Lung (tissue), 12 donors: Measurements from ENCODE around the gene COL17A1. TPM values are rescaled to one million over a fixed set of nuclear protein-coding genes. Genes with fewer than 3 reads are reported as not detected.

ENCODE experiments used
- ATAC-seq: fragments of 200-7000 bp; cut with Tn5 transposase; one replicate; pipeline ENCODE4 v1.9.1; 2020; ENCODE audit warnings: moderate number of reproducible peaks; ENCODE audit not compliant: insufficient read depth, low FRiP score
- DNase-seq, 3 donors: peaks; one replicate each; pipeline ENCODE4 v3.0.0-alpha.2; 2013 to 2017
- H3K27ac ChIP-seq, 2 donors: one replicate each; pipeline ENCODE4 v1.5.1; 2013; ENCODE audit warnings: mild to moderate bottlenecking in 2 of 2, moderate library complexity in 2 of 2, control low read depth in 1 of 2, inconsistent platforms in 1 of 2, low read depth in 1 of 2, low read length in 1 of 2
- H3K27me3 ChIP-seq, 3 donors: one replicate each; pipeline ENCODE4 v1.5.1; 2013; ENCODE audit warnings: low read length in 2 of 3; ENCODE audit not compliant: control insufficient read depth in 3 of 3, insufficient read depth in 3 of 3
- H3K36me3 ChIP-seq, 4 donors: one replicate each; pipeline ENCODE4 v1.5.1; 2013; ENCODE audit warnings: low read length in 4 of 4, mild to moderate bottlenecking in 1 of 4, moderate library complexity in 1 of 4; ENCODE audit not compliant: control insufficient read depth in 4 of 4, insufficient read depth in 4 of 4
- H3K4me1 ChIP-seq, 5 donors: one replicate each; pipeline ENCODE4 v1.5.1; 2013; ENCODE audit warnings: low read length in 5 of 5, mild to moderate bottlenecking in 2 of 5, moderate library complexity in 1 of 5; ENCODE audit not compliant: control insufficient read depth in 5 of 5, insufficient read depth in 5 of 5
- H3K4me3 ChIP-seq: one replicate; pipeline ENCODE4 v1.5.1; 2013; ENCODE audit warnings: mild to moderate bottlenecking, control low read depth, moderate library complexity
- H3K9ac ChIP-seq, 2 donors: one replicate each; pipeline ENCODE4 v1.5.1; 2013; ENCODE audit warnings: low read length in 2 of 2, control low read depth in 1 of 2; ENCODE audit not compliant: insufficient read depth in 1 of 2
- H3K9me3 ChIP-seq, 4 donors: one replicate each; pipeline ENCODE4 v1.5.1; 2013; ENCODE audit warnings: low read length in 3 of 4, mild to moderate bottlenecking in 1 of 4, moderate library complexity in 1 of 4; ENCODE audit not compliant: control insufficient read depth in 4 of 4, insufficient read depth in 3 of 4
- CTCF ChIP-seq: IDR thresholded peaks from 2 replicates; pipeline ENCODE4 v1.5.1; 2012; ENCODE audit warnings: mild to moderate bottlenecking; ENCODE audit errors: control extremely low read depth, extremely low read depth
- WGBS, 2 donors: extraction: QIAGEN DNeasy Blood & Tissue Kit; methylation state at CpG; one replicate each; pipeline ENCODE4 v1.1.7; 2013; 5-methylcytosine and 5-hydroxymethylcytosine counted together
- polyA plus RNA-seq, 2 donors: library from polyadenylated mRNA; stranded (reverse); fragments of 200-250 nt; gene quantifications; one replicate each; pipeline ENCODE4 v1.2.1, GENCODE V29; 2013
- total RNA-seq, 2 donors: library from RNA; depleted of rRNA in 1 of 2; stranded (reverse); fragments of >200 nt in 1 of 2; gene quantifications; one replicate each; pipeline ENCODE4 v1.2.1, GENCODE V29; 2014 to 2021
- donor health status: control.
- donor health status: control.
- donor health status: Bipolar disorder and iron deficiency.
- donor health status: healthy.
- donor health status: DM: yes; HTN: yes; CAD: no.

COL17A1 gene
- total and polyA plus RNA-seq, 4 donors: 0.92 to 2.5 (median 2.2) TPM

DNA sequence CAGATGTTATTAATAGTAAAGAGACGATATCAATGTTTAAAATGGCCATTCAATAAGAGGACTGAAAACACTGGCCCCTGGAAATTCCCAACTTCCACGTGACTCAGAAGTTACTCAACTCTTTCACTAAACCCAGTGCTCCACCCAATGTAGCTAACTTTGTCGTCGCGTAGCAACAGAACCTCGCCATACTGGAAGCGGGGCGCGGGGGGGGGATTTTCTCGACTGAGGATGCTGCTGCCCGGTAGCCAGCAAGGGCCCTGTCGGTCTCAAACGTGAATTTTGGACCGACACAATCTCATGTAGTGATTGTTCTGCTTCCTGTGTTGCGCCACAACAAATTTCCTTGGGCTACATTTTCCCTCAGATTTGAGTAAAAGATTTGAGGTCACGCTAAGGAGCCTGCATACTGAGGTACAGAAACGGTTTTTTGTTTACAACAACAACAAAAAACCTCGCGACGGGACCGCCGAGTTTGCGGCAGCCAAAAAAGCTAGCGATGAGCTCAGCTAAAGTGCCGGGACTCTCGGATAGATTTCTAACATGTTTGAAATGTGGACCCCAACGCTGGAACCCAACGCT lies 35.3 kb upstream of the COL17A1 start:
- peak; percentile 95 to 97 (median 97) for DNase-seq
- peak; percentile 74 for ATAC-seq
- peaks cover 0 to 10% (median 0%) of the 10 kb centered on the region in 5 donors for H3K4me1 ChIP-seq
- H3K27me3 ChIP-seq: no peaks in the 10 kb centered on the region
- no peak for TF ChIP-seq CTCF
- 0 to 1% methylated on average over 28 of the region's 28 CpGs for WGBS, 2 donors
- no peaks in the 10 kb centered on the region for H3K36me3 ChIP-seq
- H3K4me3 ChIP-seq: peak overlapping the region; percentile 56
- H3K27ac ChIP-seq: peak overlapping the region; percentile 99 to 100
- H3K9me3 ChIP-seq: no peaks in the 10 kb centered on the region
- H3K9ac ChIP-seq: peak overlapping the region; percentile 98 to 99

GRCh38 chr10:104120512-104120902 lies 34.8 kb upstream of the COL17A1 start:
- ATAC-seq: no peak
- peaks cover 0 to 10% (median 0%) of the 10 kb centered on the region in 5 donors for H3K4me1 ChIP-seq
- 32 to 55% methylated on average over 2 of the region's 2 CpGs for WGBS, 2 donors

DNA sequence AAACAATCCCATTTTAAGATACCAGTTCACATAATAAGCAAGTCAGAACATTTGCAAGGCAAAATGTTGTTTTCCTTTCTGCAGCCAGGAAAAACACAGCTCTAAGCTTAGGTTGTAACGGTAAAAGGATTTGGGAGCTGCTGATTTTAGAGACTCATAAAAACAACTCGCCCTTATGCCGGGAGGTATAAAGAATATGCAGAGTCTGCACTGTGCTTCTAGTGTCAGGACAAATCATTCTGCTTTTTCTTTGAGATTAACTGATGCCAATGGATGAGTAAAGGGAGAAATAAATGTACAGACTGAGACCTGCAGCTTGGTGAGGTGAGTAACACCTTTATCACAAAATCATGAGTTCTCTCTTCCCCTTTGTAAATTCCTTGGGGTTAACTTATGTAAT lies 34.3 kb upstream of the COL17A1 start:
- Histone ChIP-seq H3K9me3 (no peaks in the 10 kb centered on the region), H3K9ac (no peak overlapping the region), H3K4me1 (peaks cover 0 to 10% (median 0%) of the 10 kb centered on the region in 5 donors), H3K27me3 (no peaks in the 10 kb centered on the region), H3K36me3 (no peaks in the 10 kb centered on the region), H3K27ac (peak overlapping the region; percentile 2 to 99), H3K4me3 (no peak overlapping the region)
- no peak for TF ChIP-seq CTCF
- peak in 1 of 3 donors; percentile 25 for DNase-seq
- no peak for ATAC-seq
- 78 to 85% methylated on average over 3 of the region's 3 CpGs for WGBS, 2 donors

More at GRCh38 chr10:104120512-104120902, 34.8 kb upstream of the COL17A1 start:
- peak overlapping the region; percentile 86 to 99 for H3K27ac ChIP-seq
- H3K9ac ChIP-seq: peak overlapping the region in 1 of 2 donors; percentile 99
- no peak for DNase-seq
- no peaks in the 10 kb centered on the region for H3K36me3 ChIP-seq
- no peaks in the 10 kb centered on the region for H3K9me3 ChIP-seq
- no peaks in the 10 kb centered on the region for H3K27me3 ChIP-seq
- no peak overlapping the region for H3K4me3 ChIP-seq
- no peak for TF ChIP-seq CTCF

- no peaks in the 10 kb centered on the region for H3K36me3 ChIP-seq
- H3K4me1 ChIP-seq: peaks cover 0 to 10% (median 0%) of the 10 kb centered on the region in 5 donors
- no peak overlapping the region for H3K27ac ChIP-seq
- H3K9ac ChIP-seq: no peak overlapping the region
- peak in 2 of 3 donors; percentile 22 to 34 for DNase-seq
- 74 to 87% methylated on average over 4 of the region's 4 CpGs for WGBS, 2 donors
- H3K9me3 ChIP-seq: no peaks in the 10 kb centered on the region
- no peaks in the 10 kb centered on the region for H3K27me3 ChIP-seq
- no peak for ATAC-seq
- no peak overlapping the region for H3K4me3 ChIP-seq
- no peak for TF ChIP-seq CTCF
These were observed 32.2 kb upstream of the COL17A1 start for GRCh38 chr10:104117839-104118323.
